Sigmoid colon (tissue), 3 donors: ENCODE measurements around the gene SLC23A1.

Source experiments
- CTCF ChIP-seq, 4 experiments: fragments of 450-650 bp in 3 of 4; fragments of 200-600 bp in 1 of 4; IDR thresholded peaks; one replicate each; pipeline ENCODE4 v1.5.1; 2016 to 2019; ENCODE audit warnings: antibody characterized with exemption in 4 of 4, mild to moderate bottlenecking in 3 of 4, moderate library complexity in 2 of 4
- POLR2A ChIP-seq, 2 donors: fragments of 450-650 bp; IDR thresholded peaks; one replicate each; pipeline ENCODE4 v1.6.1; 2016; ENCODE audit warnings: antibody characterized with exemption in 2 of 2, mild to moderate bottlenecking in 2 of 2, moderate library complexity in 2 of 2

DNA sequence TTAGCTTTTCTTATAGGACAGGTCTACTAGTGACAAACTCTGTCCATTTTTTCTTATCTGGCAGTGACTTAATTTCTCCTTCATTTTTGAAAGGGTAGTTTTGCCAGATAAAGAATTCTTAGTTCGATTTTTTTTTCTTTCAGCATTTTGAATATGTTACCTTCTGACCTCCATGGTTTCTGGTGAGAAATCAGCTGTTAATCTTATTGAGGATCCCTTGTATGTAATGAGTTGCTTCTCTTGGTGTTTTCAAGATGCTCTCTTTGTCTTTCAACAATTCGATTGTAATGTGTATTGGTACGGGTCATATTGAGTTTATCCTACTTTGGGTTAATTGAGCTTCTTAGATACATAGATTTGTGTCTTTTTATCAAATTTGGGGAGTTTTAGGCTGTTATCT lies 28.9 kb downstream of the SLC23A1 start:
- TF ChIP-seq CTCF (IDR thresholded peaks at IDR 0.05) (no peak), POLR2A (IDR thresholded peaks at IDR 0.05) (no peak)
